ENCODE measurements around the gene B3GAT2.
A peak's percentile ranks its signal among the peaks of the same experiment; 100 is the strongest.

Gene B3GAT2

DNA sequence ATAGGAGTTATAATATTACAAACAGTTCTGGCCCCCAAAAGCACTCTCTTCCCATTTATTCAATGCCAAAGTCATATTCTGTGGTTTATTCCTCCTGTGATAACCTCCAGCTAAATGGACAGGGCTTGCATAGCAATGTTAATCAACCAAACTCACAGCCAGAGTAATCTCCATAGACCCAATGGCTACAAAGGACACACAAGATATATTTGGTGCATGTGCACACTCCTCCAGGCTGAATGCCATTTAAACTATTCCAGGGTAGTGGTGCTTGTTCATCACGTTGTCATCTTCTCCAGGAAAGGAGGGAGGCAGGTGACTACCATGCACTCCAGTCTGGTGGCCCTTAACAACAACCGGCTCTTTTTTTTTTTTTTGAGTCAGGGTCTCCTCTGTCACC is 56.8 kb downstream of the B3GAT2 start:
- DNase-seq (ENCODE audit: low read depth in 1 of 2, low spot score in 1 of 2): no peak

DNA sequence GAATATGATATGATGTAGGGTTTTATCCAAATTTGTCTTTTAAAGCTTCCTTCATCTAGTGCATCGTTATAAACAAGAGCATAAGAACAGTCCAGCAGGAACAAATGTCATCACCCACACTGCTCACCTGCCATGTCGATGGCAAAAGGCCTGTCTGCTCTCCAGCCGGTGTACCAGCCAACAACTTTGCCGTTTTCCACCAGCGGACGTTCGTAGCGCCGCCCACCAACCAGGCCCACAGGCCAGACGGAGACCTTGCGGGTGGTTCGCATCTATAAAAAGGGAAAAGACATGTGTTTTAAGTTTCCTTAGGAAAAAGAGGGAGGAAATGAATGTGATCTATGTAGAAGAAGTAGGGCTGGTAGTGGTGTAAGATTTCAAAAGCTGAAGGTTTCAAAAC is 62.9 kb downstream of the B3GAT2 start:
- no peak for DNase-seq (ENCODE audit: low read depth in 1 of 2, low spot score in 1 of 2)

DNA sequence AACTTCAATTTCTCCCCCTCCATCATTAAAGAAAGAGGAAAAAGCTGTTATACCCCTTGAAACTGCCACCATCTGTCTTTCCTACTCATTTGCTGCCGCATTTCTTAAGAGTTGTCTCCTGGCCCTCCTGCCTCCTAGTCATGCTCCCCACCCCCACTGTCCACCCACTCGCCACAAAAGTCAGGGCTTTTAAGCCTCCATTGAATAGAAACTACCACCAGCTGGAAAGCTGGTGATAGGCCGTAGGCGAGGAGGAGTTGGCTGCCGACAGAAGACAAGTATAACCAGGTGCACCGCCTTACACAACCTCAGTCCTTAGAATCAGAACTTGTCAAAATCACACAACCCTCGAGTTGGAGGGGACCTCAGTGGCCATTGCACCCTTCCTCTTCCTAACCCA is 67.6 kb downstream of the B3GAT2 start:
- no peak for DNase-seq (ENCODE audit: low read depth in 1 of 2, low spot score in 1 of 2)

DNA sequence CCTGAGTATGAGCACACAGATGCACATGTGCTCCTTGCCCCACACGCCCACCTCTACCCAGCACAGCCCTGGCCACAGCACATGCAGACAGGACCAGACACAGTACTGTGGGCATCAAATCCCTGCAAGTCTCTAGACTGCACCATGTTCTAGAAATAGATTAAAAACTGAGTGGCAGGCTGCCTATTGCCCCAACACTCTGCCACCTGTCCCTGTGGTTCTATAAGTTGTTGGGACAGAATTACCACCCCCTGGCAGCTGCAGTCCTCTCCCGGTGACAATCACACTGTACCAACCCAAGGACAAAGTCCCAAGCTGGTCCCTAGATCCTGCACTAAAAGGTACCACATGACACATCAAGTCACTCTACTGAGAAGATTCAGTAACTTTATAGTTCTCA is 70.2 kb downstream of the B3GAT2 start:
- DNase-seq (ENCODE audit: low read depth in 1 of 2, low spot score in 1 of 2): no peak

DNA sequence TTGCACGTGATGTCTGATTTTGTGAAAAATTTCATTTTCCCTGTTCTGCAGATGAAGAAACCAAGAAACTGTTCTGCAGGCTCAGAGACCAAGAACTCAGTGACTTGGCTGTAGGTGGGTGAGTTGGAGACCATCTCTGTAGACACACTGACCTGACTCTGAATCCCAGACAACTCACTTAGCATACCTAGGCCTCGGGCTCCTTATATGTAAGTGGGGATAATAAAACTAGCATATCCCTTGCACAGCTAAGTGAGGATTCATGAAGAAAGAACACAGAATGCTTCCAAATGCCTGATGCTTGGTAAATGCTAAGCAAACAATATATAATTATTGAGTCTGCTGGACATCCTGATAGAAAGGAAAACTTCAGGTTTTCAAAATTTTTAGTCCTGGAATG is 70.8 kb downstream of the B3GAT2 start:
- DNase-seq (ENCODE audit: low read depth in 1 of 2, low spot score in 1 of 2): no peak

DNA sequence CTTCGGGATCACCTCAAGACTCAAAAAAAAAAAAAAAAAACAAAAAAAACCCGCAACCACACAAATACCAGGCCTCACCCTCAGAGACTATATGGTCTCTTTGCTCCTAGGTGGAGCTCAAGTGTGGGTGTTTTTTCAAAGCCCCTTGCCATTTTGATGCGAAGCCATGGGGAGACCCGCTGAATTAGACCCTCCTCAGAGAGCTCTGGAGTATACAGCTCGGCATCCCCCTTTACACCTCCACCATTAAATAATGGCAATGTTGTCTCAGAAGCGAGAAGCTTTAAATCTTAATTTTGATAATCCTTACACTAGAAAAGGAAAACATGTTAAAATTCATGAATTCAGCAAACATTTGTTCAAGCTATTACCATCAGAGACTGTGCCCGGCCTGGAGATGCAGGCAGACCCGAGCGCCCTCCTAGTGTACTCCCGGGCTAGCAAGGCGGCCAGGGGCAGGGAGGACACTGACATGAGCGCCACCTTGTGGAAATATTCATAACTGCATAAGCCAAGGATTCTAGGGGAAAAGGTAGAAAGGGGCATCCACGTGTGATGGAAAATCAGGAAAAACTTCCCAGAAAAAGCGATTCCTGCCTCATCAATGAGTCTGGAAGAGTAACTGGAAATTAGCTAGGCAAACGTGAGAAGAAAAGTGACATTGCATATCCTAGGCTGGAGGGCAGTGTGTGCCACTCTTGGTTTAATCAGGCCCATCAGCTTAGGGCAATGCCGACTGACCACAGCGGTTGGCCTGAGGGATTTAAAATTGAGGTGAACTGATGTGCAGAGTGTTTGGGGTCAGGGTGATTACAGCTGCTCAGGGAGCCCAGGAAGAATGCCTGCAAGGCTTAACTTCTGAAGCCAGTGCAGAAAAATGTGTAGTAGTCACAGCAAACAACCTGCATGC is 72.5 kb downstream of the B3GAT2 start:
- peak; percentile 9 to 50 for DNase-seq (ENCODE audit: low read depth in 1 of 2, low spot score in 1 of 2)

DNA sequence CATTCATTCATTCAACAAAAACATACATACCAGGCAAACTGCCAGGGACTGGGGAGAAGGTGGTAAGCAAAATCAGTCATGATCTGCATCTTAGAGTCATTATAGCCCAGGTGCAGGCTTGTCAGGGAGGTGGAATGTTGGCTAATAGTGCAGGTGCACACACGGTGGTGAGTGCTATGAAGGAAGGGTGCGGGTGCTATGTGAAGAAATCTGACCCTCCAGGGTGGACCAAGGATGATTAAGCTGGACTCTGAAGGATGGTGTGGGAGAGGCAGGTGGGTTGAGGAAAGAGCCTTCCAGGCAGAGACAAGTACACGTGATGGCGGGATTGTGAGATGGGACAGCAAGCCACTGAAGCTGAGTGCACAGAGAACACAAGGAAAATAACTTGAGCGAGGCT is 77.4 kb downstream of the B3GAT2 start:
- DNase-seq (ENCODE audit: low read depth in 1 of 2, low spot score in 1 of 2): no peak

DNA sequence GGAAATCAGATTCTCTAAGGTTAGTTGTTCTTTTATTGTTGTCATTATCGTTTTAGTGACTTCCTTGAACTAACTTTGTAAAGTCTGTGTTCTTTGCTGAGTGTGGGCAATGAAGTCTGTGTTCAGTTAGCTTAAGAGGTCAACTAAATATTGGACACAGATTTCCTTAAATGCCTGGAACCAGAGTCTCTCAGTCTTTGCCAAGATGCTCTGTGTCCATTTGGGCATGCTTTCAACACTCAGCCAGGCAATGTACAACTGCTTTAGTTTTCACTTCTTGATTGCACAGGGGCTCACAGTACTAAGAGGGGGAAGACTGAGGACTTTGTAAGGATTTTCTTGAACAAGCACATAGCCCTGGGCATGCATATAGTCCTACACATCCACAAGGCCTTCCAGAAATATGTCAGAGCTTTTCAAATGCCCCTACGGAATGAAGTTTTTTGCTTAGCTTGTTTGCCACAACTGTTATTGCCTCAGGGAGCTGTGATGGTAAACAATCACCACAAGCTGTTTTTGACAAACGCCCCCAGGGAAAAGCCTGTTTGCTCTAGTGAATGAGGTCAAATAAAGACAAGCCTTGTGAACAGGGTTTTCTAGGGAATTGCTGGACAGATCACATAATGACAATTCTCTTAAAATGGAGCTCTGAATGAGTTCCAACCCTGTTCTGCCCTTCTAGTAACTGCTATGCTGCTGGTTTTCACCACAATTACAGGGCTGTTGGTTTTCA is 82.5 kb downstream of the B3GAT2 start:
- DNase-seq (ENCODE audit: low read depth in 1 of 2, low spot score in 1 of 2): no peak

DNA sequence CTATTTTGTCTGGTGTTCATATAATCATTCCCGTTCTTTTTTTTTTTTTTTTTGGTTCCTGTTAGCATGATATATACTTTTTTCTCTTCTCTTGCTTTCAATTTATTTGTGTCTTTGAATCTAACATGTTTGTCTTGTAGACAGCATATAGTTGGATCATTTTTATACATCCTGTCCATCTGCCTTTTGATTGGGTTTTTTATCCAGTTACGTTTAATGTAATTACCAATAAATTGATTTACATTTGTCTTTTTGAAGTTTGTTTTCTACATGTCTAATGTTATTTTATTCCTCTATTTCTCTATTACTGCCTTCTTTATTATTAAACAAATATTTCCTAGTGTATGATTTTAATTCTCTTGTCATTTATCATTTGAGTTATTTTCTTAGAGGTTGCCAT is 84.4 kb downstream of the B3GAT2 start:
- no peak for DNase-seq (ENCODE audit: low read depth in 1 of 2, low spot score in 1 of 2)

DNA sequence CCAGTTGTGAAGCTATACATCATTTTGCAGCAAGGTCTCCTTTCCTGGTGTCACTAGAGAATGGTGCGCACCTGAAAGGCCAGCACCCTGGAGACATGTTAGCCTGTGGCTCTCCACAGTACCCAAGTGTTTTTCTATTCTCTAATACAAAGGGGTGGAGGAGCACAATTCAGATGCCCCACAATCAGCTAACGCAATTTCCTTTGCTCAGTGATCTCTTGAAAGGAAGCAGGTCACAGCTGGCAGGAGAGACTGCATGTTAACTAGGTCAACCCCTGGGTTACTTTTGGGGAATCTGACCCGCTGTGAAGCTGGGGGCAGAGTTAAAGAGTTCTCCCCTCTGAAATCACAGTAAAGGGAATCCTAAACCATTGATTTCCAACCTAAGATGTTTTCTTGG is 92.5 kb downstream of the B3GAT2 start:
- no peak for DNase-seq (ENCODE audit: low read depth in 1 of 2, low spot score in 1 of 2)

DNA sequence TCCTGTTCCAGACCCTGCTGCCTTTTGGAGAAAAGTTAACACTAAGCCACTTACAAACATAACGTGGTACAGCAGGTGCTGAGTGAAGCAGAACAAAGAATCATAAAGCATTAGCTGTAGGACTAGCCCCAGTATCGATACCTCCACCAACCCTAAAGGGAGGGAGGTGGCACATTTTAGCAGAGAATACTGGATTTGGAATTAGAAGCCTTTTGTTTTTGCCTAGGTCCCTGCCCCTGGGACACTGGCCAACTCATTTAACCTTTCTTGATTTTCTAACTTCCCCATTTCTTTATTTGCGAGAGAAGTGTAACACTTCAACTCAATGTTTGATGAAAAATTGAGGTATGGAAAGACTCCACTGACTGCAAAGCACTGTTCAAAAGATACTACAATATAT is 93.5 kb downstream of the B3GAT2 start:
- no peak for DNase-seq (ENCODE audit: low read depth in 1 of 2, low spot score in 1 of 2)

DNA sequence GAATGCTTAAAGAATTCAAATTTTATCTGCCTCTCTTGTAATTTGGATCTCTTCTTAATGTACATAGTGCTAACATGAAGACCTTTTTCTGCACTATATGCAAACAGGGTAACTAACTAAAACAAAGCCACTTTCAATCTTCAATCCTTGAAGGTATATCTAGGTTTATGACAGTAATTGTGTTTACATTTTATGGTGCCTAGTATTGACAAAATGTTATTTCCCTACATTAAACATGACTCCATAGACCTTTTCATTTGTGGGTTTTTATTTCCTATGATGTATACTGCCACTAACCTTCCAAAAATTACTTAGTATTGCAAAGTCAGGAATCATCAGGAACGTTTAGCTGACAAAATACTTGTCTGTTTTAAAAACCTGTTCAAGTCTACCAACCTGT is 95.9 kb downstream of the B3GAT2 start:
- no peak for DNase-seq (ENCODE audit: low read depth in 1 of 2, low spot score in 1 of 2)

DNA sequence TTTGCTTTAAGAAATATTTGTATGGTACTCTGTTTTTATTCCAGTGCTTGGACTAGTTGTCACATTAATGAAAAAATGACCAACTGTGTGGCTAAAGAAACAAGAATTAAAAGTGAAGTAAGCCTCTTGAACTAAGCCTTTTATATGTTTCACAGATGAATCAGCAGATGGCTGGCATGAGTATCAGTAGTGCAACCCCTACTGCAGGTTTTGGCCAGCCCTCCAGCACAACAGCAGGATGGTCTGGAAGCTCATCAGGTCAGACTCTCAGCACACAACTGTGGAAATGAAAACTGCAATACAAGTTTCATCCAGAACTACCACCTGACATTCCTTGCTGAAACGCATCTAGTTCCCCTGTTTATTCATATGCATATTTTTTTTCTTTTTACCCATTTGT is 96.8 kb downstream of the B3GAT2 start:
- no peak for DNase-seq (ENCODE audit: low read depth in 1 of 2, low spot score in 1 of 2)

DNA sequence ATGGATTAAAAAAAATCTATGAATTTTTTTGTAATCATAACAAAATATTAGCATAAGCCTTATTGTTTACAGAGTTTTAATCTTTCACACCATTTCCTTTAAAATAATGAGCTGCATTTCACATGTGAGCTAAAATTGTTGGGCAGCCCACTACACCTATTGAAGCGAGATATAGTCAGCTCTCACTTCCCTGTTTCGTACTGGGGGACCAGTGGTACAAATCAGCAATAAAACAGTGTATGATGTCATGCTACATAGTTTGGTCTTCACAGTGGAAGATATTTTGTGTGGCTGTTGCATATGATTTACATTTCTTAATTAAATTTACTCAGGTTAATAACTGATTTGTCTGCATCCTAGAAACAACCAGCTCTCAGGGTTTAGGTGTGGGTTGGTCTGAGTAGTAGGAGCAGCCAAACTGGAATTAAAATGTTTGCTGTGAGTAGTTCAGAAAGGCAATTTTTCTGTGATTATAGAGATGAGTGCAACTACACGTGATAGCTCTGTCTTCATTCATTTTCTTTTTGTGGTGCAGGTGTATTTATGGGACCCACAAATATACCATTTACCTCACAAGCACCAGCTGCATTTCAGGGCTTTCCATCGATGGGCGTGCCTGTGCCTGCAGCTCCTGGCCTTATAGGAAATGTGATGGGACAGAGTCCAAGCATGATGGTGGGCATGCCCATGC is 99.3 kb downstream of the B3GAT2 start:
- no peak for DNase-seq (ENCODE audit: low read depth in 1 of 2, low spot score in 1 of 2)

DNA sequence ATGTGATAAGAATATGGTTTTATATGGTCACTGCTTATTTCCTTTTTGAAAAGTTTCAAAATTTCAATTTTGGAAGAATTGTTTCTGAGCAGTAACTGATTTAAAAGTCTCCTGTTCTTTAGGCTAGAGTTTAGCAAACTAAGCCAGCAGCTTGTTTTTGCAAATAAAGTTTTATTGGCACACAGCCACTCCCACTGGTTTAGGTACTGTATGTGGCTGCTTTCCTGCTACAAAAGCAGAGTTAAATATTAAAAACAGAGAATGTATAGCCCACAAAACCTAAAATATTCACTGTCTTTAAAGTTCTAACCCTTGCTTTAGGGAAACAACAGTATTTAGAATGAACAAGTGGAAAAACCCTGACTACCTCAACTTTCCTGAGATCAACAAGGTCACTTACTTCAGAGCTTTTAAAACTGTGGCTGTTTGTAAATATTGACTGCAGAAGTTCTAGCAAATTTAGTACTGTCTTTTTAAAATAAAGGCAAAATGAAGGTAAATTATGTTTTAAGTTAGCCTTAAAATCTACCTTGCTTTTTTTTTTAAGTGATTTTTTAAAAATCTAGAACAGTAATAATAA is 104.1 kb downstream of the B3GAT2 start:
- no peak for DNase-seq (ENCODE audit: low read depth in 1 of 2, low spot score in 1 of 2)

DNA sequence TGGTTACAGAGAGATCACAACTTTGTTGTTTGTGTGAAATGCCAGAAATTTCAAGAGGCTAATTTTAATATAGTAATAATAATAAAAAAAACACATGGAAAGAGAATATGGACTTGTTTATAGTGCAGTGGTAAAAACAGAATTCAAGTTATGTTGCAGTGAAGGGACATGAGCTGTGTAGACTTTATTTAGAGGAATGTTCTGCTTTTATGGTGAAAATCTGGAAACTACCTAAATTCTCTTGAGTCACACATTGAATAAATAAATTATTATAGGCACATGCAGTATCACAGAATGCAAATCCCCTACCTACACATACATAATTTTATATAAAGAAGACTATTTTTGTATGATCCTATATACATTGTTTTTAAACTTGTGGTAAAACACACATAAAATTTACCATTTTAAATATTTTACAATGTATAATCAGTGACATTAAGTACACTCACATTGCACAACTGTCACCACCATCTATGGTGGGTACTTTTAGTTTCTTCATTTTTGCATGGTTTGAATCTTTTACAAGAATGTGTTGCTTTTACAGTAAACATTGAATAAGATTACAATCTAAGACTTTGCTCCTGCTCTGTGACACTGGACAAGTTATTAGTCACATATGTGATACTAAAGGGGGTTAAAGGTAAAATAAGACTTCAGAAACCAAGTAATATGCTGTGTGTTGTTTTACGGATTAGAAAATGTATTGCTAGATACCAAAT is 107.4 kb downstream of the B3GAT2 start:
- no peak for DNase-seq (ENCODE audit: low read depth in 1 of 2, low spot score in 1 of 2)

DNA sequence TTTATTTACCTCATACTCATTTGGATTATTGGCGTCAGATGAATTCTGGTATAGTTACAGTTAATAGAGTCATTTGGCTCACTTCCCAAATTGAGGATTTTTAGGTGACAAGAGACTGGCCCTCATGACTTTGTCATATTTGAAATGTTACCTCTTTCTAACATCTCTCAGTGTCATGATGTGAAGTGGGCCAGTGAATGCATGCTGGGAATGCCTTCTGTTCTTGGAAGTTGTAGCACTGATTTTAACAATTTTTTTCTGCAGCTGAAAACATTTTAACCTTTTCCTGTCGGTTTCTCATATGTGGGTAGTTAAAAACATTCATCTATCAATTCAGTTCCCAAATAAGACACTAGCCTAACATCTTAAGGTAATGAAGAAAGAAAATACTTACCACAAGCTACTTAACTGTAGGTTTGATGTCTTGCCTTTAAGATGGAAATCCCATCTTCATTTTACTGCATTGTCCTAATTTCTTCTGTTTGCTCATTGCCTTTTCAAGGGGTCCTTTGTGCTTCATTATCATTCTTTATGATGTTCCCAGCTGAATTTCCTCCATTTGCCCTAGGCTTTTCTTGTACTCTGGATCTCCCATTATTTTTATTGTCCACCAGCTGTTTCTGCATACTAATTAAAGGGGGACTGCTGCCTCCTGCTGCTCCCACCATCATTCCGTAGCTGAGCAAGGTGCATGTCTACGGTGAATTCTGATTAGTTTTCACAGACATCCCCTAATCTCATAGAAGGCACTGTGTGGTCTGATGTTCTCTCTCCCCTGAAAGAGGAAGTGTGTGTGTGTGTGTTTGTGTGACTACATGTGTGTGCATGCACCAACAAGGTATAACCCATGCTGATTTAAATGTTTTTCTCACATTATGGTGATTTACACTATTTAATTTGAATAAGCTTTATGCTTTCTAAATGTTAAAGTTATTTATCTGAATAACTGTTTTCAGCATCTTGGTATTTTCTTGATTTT is 109.5 kb downstream of the B3GAT2 start:
- no peak for DNase-seq (ENCODE audit: low read depth in 1 of 2, low spot score in 1 of 2)

DNA sequence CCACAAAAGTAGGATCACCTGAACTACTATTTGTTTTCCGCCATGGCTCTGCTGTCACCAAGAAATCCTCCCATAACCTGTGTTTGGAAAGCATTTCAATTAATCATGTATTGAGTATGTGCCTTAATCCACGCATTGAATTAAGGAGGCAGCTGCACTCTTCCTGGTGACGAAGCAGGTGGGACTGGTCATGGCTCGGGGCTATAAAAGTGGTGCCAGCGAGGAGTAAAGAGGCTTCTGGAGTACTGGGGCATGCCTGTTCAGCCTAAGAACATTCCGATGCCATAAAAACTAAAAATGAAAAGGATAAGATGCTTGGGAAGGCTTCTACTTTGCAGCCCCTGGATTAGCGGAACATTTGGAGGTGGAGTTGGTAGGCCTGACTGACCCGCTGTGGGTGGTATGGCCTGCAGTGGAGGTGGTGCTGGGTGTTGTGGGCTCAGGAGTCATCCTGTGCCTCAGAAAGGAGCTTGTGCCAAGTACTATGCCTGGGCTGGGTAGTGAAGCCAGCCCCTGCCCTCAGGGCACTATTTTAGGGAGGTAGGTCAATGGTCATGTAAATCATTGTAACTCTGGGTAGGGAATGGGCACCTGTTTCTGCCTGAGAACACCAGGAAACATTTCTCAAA is 110.5 kb downstream of the B3GAT2 start:
- DNase-seq (ENCODE audit: low read depth in 1 of 2, low spot score in 1 of 2): no peak

DNA sequence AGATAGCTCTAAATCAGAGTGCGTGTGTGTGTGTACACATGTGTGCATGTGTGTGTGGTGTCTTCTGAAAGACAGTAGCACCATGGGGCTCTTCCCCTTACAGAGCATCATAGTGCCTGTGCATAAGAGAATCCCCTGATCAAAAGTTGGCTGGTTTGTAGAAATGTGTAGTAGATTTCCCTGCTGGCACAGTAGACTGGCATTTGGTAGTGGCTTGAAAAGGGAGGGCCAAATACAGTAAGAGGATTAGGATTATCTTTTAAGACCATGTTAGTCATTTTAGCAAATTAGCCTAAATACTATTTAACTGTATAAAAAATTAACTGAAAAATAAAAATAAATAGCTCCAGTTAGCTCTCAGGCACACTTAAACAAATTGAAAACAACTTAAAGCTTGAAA is 112.6 kb downstream of the B3GAT2 start:
- DNase-seq (ENCODE audit: low read depth in 1 of 2, low spot score in 1 of 2): no peak

All from activated CD4-positive, alpha-beta T cell treated with anti-CD3 and anti-CD28 coated beads, Interleukin-2, amount 50 U/mL, for 24 hours (primary cell).